B cell (primary cell): ENCODE results near the gene VAV2. TPM values are rescaled to one million over a fixed set of nuclear protein-coding genes. Genes with fewer than 3 reads are reported as not detected.

Source experiments
- ATAC-seq: fragments of 200-7000 bp; cut with Tn5 transposase; one replicate; pipeline ENCODE4 v1.10.0; 2021; ENCODE audit warnings: low read depth, mild to moderate bottlenecking, moderate number of reproducible peaks, moderate library complexity
- CTCF ChIA-PET: fragments of 350-600 bp; sonication (Branson Sonifier 250); formaldehyde crosslinking; loops from one replicate; lab custom pipeline; 2021; ENCODE audit warnings: antibody characterized with exemption, inconsistent platforms; lab: Charles Lee
- POLR2A ChIA-PET: fragments of 350-600 bp; sonication (Branson Sonifier 250); formaldehyde crosslinking; loops from one replicate; lab custom pipeline; 2021; ENCODE audit warnings: antibody characterized with exemption; lab: Charles Lee
- DNase-seq: peaks from one replicate; pipeline ENCODE4 v3.0.0; 2013
- H2AFZ ChIP-seq: 2 replicates; pipeline ENCODE4 v1.6.1; 2012; ENCODE audit warnings: mild to moderate bottlenecking, low read depth, low read length; ENCODE audit not compliant: insufficient read depth, poor library complexity, severe bottlenecking
- H3K27ac ChIP-seq, 2 donors: 1 replicate in 1 of 2; 2 replicates in 1 of 2; pipeline ENCODE4 v1.5.1; 2012 to 2013; ENCODE audit warnings: low read length in 2 of 2, mild to moderate bottlenecking in 2 of 2, moderate library complexity in 1 of 2
- H3K27me3 ChIP-seq, 4 experiments: fragments of 200-600 bp in 1 of 4; sonication (generic) in 1 of 4; replicated peaks in 1 of 4; 1 replicate in 2 of 4; 2 replicates in 2 of 4; pipeline versions ENCODE4 v1.6.1 to v1.7.0; 2013 to 2016; ENCODE audit warnings: low read length in 3 of 4, mild to moderate bottlenecking in 2 of 4, mixed read lengths in 1 of 4, moderate library complexity in 1 of 4; ENCODE audit not compliant: insufficient read depth in 4 of 4, control insufficient read depth in 3 of 4; ENCODE audit errors: control extremely low read depth in 1 of 4
- H3K36me3 ChIP-seq, 2 experiments: replicated peaks in 1 of 2; 1 replicate in 1 of 2; 2 replicates in 1 of 2; pipeline versions ENCODE4 v1.6.1 to v1.7.1; 2013; ENCODE audit warnings: low read length in 1 of 2; ENCODE audit not compliant: insufficient read depth in 2 of 2, control insufficient read depth in 1 of 2; ENCODE audit errors: control extremely low read depth in 1 of 2, extremely low read depth in 1 of 2
- H3K4me1 ChIP-seq, 2 donors: fragments of 200-600 bp in 1 of 2; sonication (generic) in 1 of 2; 1 replicate in 1 of 2; 2 replicates in 1 of 2; pipeline versions ENCODE4 v1.5.1 to v1.6.1; 2013 to 2017; ENCODE audit warnings: low read length in 2 of 2; ENCODE audit not compliant: control insufficient read depth in 2 of 2, insufficient read depth in 2 of 2
- H3K4me2 ChIP-seq: replicated peaks from 2 replicates; pipeline ENCODE3; 2012; ENCODE audit warnings: mild to moderate bottlenecking, low read depth, low read length; ENCODE audit not compliant: poor library complexity, severe bottlenecking
- H3K4me3 ChIP-seq, 5 experiments: fragments of 200-600 bp in 1 of 5; sonication (generic) in 1 of 5; 1 replicate in 3 of 5; 2 replicates in 2 of 5; pipeline versions ENCODE4 v1.5.1 to v1.7.0; 2011 to 2016; ENCODE audit warnings: low read length in 4 of 5, mild to moderate bottlenecking in 4 of 5, low read depth in 2 of 5, control low read depth in 1 of 5, moderate library complexity in 1 of 5; ENCODE audit not compliant: insufficient read depth in 1 of 5; ENCODE audit errors: control extremely low read depth in 1 of 5, extremely low read depth in 1 of 5
- H3K79me2 ChIP-seq: fragments of 200-600 bp; sonication (generic); one replicate; pipeline ENCODE4 v1.6.0; 2016; ENCODE audit warnings: low read length; ENCODE audit not compliant: control insufficient read depth, insufficient read depth
- H3K9ac ChIP-seq: fragments of 200-600 bp; sonication (generic); 2 replicates; pipeline ENCODE4 v1.6.1; 2017; ENCODE audit warnings: mild to moderate bottlenecking, low read length, moderate library complexity
- H3K9me3 ChIP-seq, 3 donors: one replicate each; pipeline versions ENCODE4 v1.6.1 to v1.7.1; 2013; ENCODE audit warnings: low read length in 2 of 3; ENCODE audit not compliant: control insufficient read depth in 2 of 3, insufficient read depth in 1 of 3; ENCODE audit errors: control extremely low read depth in 1 of 3
- H4K20me1 ChIP-seq: 2 replicates; pipeline ENCODE4 v1.6.0; 2012; ENCODE audit warnings: mild to moderate bottlenecking, low read length; ENCODE audit not compliant: insufficient read depth, control insufficient read depth, poor library complexity, severe bottlenecking
- H3K27ac Mint-ChIP-seq: one replicate; pipeline ENCODE4 v1.8.0; 2021; ENCODE audit warnings: mixed read lengths
- H3K27me3 Mint-ChIP-seq: one replicate; pipeline ENCODE4 v1.8.0; 2021; ENCODE audit warnings: mixed read lengths
- H3K4me1 Mint-ChIP-seq: one replicate; pipeline ENCODE4 v1.8.0; 2021; ENCODE audit warnings: mixed read lengths
- H3K4me3 Mint-ChIP-seq: one replicate; pipeline ENCODE4 v1.8.0; 2021; ENCODE audit warnings: mixed read lengths
- H3K9me3 Mint-ChIP-seq: one replicate; pipeline ENCODE4 v1.8.0; 2022; ENCODE audit warnings: mixed read lengths; ENCODE audit not compliant: insufficient read depth
- CTCF ChIP-seq: fragments of 200-600 bp; IDR thresholded peaks from one replicate; pipeline ENCODE4 v1.8.0; 2022; ENCODE audit warnings: antibody characterized with exemption, mild to moderate bottlenecking
- EZH2 ChIP-seq: IDR thresholded peaks from 2 replicates; pipeline ENCODE4 v1.6.1; 2012; ENCODE audit warnings: borderline replicate concordance, low read depth, mild to moderate bottlenecking, moderate library complexity, low read length; ENCODE audit not compliant: insufficient read depth, poor library complexity, severe bottlenecking
- WGBS: methylation state at CpG from one replicate; pipeline ENCODE4 v1.1.5; 2013; ENCODE audit warnings: missing lambda C conversion rate; ENCODE audit not compliant: insufficient coverage; 5-methylcytosine and 5-hydroxymethylcytosine counted together
- intact Hi-C: fragments of 100-400 bp; cut with micrococcal nuclease; formaldehyde crosslinking; loops from one replicate; pipeline ENCODE4 v1.10.0; 2022
- polyA plus RNA-seq: library from polyadenylated mRNA; depleted of rRNA; stranded (reverse); fragments of >200 nt; gene quantifications from 2 replicates; pipeline ENCODE4 v1.2.3, GENCODE V29; 2012
- total RNA-seq, 2 donors: library from RNA; stranded (reverse); fragments of 120-200 nt in 1 of 2; gene quantifications; 1 replicate in 1 of 2; 2 replicates in 1 of 2; pipeline versions ENCODE4 v1.2.3 to v1.2.4, GENCODE V29; 2013 to 2022

VAV2 gene
- total and polyA plus RNA-seq, 2 donors (not counting 1 experiment from before 2014, with no cell fraction given) = 34.4 to 128 TPM

GRCh38 chr9:133780962-133781827 lies 210.9 kb downstream of the VAV2 start:
- Mint-ChIP-seq H3K4me3 (no peak overlapping the region), H3K4me1 (peaks cover 48% of the 10 kb centered on the region), H3K27ac (no peak overlapping the region), H3K27me3 (no peaks in the 10 kb centered on the region), H3K9me3 (no peaks in the 10 kb centered on the region)
- no peak overlapping the region for H3K4me3 ChIP-seq
- TF ChIP-seq EZH2 = no peak
- no peak for TF ChIP-seq CTCF
- CTCF ChIA-PET = interaction anchor here (0.6 to 19.3 kb wide), 33 partner anchors 8 to 320 kb away, joined by 3 to 561 read pairs (median 6); partner anchors contain the start of genes BRD3OS and SARDH
- H3K27ac ChIP-seq = no peak overlapping the region
- H2AFZ ChIP-seq = no peak overlapping the region
- peaks cover 41 to 49% of the 10 kb centered on the region in 2 donors for H3K4me1 ChIP-seq
- H3K36me3 ChIP-seq = peaks cover 0 to 69% of the 10 kb centered on the region in 2 experiments
- no peaks in the 10 kb centered on the region for H3K9me3 ChIP-seq
- H4K20me1 ChIP-seq = peaks cover 42% of the 10 kb centered on the region
- no peak overlapping the region for H3K4me2 ChIP-seq
- WGBS = 98% methylated on average over 13 of the region's 15 CpGs
- ATAC-seq = no peak
- H3K79me2 ChIP-seq = peaks cover 66% of the 10 kb centered on the region
- intact Hi-C loops = no loop called here
- no peak overlapping the region for H3K9ac ChIP-seq
- POLR2A ChIA-PET = no interaction called here
- no peak for DNase-seq
- no peaks in the 10 kb centered on the region for H3K27me3 ChIP-seq

GRCh38 chr9:133780404-133780945 lies 211.6 kb downstream of the VAV2 start:
- H4K20me1 ChIP-seq = peaks cover 49% of the 10 kb centered on the region
- intact Hi-C loops = no loop called here
- POLR2A ChIA-PET = no interaction called here
- H3K27ac ChIP-seq = no peak overlapping the region
- no peaks in the 10 kb centered on the region for H3K9me3 ChIP-seq
- H3K9ac ChIP-seq = no peak overlapping the region
- Mint-ChIP-seq H3K27me3 (no peaks in the 10 kb centered on the region), H3K4me1 (peaks cover 41% of the 10 kb centered on the region), H3K27ac (no peak overlapping the region), H3K9me3 (no peaks in the 10 kb centered on the region), H3K4me3 (no peak overlapping the region)
- ATAC-seq (no peak), DNase-seq (no peak)
- CTCF ChIA-PET = interaction anchor here (0.8 to 19.3 kb wide), 5 partner anchors 13 to 318 kb away, joined by 3 to 561 read pairs (median 5); no protein-coding TSS in a partner anchor
- H3K36me3 ChIP-seq = peaks cover 0 to 72% of the 10 kb centered on the region in 2 experiments
- H3K79me2 ChIP-seq = peaks cover 59% of the 10 kb centered on the region
- no peak overlapping the region for H2AFZ ChIP-seq
- H3K4me1 ChIP-seq = peaks cover 34 to 42% of the 10 kb centered on the region in 2 donors
- no peaks in the 10 kb centered on the region for H3K27me3 ChIP-seq
- TF ChIP-seq EZH2 = no peak
- TF ChIP-seq CTCF = no peak
- 95% methylated on average over 15 of the region's 15 CpGs for WGBS
- no peak overlapping the region for H3K4me3 ChIP-seq
- no peak overlapping the region for H3K4me2 ChIP-seq
